GM12892 (cell line): ENCODE measurements around the gene NCAPD2. TPM values are rescaled to one million over a fixed set of nuclear protein-coding genes. Genes with fewer than 3 reads are reported as not detected.

Source experiments
- DNase-seq: peaks from one replicate; pipeline ENCODE4 v3.0.0; 2011; ENCODE audit not compliant: insufficient read length
- FAIRE-seq: peaks from 2 replicates; lab custom pipeline; 2011; peaks lifted over from hg19 to GRCh38; lab: Jason Lieb, UNC
- POLR2A ChIP-seq: IDR thresholded peaks from 2 replicates; pipeline ENCODE4 v1.6.1; 2011; ENCODE audit warnings: low read depth, low read length, control low read depth
- POLR2AphosphoS5 ChIP-seq: IDR thresholded peaks from 2 replicates; pipeline ENCODE4 v1.6.1; 2011; ENCODE audit warnings: low read depth, low read length, control low read depth
- TAF1 ChIP-seq: IDR thresholded peaks from 2 replicates; pipeline ENCODE4 v1.6.1; 2011; ENCODE audit warnings: low read depth, mild to moderate bottlenecking, control low read depth, low read length, borderline replicate concordance
- polyA plus RNA-seq: library from polyadenylated mRNA; unstranded; fragments of >200 nt; gene quantifications from one replicate; pipeline ENCODE4 v1.2.1, GENCODE V29; 2012; ENCODE audit warnings: missing spikeins, inconsistent platforms; ENCODE audit not compliant: missing spikeins

NCAPD2 gene, protein sequence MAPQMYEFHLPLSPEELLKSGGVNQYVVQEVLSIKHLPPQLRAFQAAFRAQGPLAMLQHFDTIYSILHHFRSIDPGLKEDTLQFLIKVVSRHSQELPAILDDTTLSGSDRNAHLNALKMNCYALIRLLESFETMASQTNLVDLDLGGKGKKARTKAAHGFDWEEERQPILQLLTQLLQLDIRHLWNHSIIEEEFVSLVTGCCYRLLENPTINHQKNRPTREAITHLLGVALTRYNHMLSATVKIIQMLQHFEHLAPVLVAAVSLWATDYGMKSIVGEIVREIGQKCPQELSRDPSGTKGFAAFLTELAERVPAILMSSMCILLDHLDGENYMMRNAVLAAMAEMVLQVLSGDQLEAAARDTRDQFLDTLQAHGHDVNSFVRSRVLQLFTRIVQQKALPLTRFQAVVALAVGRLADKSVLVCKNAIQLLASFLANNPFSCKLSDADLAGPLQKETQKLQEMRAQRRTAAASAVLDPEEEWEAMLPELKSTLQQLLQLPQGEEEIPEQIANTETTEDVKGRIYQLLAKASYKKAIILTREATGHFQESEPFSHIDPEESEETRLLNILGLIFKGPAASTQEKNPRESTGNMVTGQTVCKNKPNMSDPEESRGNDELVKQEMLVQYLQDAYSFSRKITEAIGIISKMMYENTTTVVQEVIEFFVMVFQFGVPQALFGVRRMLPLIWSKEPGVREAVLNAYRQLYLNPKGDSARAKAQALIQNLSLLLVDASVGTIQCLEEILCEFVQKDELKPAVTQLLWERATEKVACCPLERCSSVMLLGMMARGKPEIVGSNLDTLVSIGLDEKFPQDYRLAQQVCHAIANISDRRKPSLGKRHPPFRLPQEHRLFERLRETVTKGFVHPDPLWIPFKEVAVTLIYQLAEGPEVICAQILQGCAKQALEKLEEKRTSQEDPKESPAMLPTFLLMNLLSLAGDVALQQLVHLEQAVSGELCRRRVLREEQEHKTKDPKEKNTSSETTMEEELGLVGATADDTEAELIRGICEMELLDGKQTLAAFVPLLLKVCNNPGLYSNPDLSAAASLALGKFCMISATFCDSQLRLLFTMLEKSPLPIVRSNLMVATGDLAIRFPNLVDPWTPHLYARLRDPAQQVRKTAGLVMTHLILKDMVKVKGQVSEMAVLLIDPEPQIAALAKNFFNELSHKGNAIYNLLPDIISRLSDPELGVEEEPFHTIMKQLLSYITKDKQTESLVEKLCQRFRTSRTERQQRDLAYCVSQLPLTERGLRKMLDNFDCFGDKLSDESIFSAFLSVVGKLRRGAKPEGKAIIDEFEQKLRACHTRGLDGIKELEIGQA (N-terminal part only)
- 46.3 TPM for polyA plus RNA-seq

DNA sequence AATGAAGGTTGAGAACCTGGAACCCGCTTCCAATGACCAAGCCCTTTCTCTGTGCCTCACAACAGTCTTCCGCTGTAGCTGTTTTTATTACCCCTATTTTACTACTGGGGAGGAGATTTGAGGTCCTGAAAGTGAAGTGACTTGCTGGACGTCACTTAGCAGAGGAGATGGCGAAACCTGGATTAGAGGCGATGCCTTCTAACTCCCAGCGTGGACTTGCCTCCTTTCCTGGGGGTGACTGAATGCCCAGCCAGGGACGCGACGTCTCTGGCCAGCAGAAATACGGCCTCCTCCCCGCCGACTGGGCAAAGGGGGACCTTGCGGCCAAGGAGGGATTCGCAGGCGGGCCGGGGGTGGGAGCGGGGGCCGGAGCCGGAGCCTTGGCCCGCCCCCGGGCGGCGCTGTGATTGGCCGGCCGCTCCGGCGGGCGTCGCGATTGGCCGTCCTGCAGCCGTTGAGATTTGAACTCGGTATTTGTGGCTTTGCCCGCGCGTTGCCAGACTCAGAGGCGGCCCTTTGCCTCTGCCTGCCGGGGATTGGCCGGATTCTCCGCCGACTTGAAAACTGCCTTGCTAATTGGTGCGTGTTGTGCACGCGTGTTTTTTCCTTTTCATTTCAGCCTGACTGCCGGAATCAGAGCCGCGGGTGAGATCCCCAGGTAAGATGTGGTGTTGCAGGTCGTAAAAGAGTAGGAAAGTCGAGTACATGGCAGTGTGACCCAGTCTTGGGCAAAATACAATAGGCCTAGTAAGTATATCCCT, at the start of gene NCAPD2:
Gene NCAPD2 (plus strand): TSS at position 606 of the 761 bp plus-strand sequence. CDS start 997 bp downstream, outside the sequence.
- FAIRE-seq = peak; percentile 95
- peak; percentile 85 for DNase-seq
- TF ChIP-seq POLR2A (peak; percentile 77), TAF1 (peak; percentile 25), POLR2AphosphoS5 (peak; percentile 81)

DNA sequence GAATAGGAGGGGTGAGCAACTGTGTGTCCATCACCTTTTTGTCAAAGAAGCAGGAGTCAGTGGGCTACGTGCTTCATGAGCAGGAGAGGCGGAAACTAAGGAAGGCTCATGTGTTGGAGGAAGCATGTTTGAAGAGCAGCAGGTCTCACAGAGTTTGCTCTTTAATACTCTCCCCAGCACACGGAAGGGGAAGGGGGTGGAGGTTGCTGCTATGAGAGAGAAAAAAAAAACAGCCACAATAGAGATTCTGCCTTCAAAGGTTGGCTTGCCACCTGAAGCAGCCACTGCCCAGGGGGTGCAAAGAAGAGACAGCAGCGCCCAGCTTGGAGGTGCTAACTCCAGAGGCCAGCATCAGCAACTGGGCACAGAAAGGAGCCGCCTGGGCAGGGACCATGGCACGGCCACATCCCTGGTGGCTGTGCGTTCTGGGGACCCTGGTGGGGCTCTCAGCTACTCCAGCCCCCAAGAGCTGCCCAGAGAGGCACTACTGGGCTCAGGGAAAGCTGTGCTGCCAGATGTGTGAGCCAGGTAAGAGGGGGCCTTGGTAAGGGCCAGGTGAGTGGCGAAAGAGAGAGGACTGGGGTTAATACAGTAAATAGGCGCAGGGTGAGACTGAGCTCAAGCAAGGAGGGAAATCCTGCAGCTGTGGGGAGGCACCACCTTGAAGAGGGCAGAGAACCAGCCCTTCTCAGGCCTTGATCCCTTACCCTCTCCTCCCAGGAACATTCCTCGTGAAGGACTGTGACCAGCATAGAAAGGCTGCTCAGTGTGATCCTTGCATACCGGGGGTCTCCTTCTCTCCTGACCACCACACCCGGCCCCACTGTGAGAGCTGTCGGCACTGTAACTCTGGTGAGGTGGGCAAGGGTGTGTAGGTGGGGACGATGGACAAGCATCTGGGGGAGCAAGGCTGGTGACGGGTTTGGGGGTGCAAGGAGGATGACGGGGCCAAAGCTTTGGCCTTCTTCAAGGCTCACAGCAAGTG, 48.9 kb upstream of the NCAPD2 start, which contains the start of gene CD27:
Gene CD27 (plus strand): TSS at position 252 of the 985 bp plus-strand sequence. CDS start 141 bp downstream, at position 393.
- FAIRE-seq (peak; percentile 84), DNase-seq (no peak)
- peak; percentile 3; the same call in 1 of the 2 replicates for TF ChIP-seq POLR2AphosphoS5
- TF ChIP-seq TAF1 = peak; percentile 9; the same call in 1 of the 2 replicates
- TF ChIP-seq POLR2A = peak; percentile 21; the same call in 1 of the 2 replicates

DNA sequence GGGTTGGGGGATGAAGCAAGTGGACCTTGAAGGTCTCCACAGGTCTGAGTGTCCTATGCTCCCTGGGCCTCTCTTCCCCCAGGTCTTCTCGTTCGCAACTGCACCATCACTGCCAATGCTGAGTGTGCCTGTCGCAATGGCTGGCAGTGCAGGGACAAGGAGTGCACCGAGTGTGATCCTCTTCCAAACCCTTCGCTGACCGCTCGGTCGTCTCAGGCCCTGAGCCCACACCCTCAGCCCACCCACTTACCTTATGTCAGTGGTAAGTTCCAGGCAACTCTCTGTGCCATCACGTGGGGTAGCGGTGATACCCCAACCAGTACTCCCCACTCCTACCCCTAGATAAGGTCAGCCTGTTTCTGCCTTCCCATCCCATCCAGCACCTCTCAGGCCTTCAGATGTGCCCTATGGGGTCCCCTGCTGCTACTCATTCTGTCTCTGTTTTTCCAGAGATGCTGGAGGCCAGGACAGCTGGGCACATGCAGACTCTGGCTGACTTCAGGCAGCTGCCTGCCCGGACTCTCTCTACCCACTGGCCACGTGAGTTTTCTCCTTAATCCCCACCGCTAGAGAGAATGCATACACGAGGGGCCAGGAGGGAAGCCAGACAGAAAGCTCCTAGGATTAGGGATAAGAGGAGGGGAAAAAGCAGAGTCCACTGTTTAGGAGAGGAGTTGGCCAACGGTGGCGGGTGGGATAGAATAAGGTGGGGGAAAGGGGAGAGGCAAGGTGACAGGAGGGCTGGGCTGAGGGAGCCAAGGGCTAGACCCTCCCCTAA, 43.6 kb upstream of the NCAPD2 start:
- TF ChIP-seq POLR2A (no peak), POLR2AphosphoS5 (no peak), TAF1 (no peak)
- DNase-seq = no peak
- peak; percentile 85 for FAIRE-seq

DNA sequence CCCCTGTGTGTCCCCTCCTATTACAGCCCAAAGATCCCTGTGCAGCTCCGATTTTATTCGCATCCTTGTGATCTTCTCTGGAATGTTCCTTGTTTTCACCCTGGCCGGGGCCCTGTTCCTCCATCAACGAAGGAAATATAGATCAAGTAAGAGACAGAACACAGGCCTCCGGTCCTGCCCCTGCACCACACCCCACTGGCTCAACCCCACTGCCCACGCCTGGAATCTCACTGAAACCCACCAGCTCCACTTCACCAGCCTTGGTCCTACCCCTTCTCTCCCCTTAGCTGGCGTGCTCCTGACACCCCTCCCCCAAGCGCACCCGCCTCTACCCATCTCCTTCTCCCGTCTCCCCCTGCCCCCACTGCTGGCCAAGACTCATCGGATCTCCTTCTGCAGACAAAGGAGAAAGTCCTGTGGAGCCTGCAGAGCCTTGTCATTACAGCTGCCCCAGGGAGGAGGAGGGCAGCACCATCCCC, 43.0 kb upstream of the NCAPD2 start:
- DNase-seq (no peak), FAIRE-seq (no peak)
- TF ChIP-seq TAF1 (no peak), POLR2A (no peak), POLR2AphosphoS5 (no peak)

DNA sequence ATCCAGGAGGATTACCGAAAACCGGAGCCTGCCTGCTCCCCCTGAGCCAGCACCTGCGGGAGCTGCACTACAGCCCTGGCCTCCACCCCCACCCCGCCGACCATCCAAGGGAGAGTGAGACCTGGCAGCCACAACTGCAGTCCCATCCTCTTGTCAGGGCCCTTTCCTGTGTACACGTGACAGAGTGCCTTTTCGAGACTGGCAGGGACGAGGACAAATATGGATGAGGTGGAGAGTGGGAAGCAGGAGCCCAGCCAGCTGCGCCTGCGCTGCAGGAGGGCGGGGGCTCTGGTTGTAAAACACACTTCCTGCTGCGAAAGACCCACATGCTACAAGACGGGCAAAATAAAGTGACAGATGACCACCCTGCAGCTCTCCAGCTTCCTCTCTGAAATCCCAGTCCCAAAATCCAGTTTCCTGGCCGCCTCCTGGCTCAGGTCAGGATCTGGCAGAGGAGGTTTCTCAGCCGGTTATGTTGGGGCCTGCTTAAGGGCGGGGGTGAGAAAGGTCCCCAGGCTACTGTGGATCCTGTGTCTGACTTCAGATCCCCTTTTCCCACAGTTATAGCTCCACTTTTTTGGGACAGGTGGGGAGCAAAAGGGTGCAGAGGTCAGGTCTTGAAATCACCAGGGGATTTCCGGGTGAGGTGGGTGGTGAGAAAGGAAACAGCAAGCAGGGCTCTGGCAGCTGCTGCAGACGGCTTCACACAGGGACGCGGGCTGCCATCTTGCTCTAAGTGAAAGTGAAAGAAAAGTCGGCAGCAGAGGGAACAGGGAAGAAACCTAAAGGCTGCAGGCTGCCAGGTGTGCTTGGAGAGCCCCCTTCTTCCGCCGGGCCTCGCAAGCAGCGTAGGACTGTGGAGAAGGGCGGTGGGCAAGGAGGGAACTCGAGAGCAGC, 42.3 kb upstream of the NCAPD2 start, which contains the start of gene TAPBPL:
Gene TAPBPL (plus strand): TSS at position 695 of the 897 bp plus-strand sequence. CDS start 207 bp downstream, outside the sequence.
- peak; percentile 78; the same call in 1 of the 2 replicates for TF ChIP-seq TAF1
- peak; percentile 54; the same call in 1 of the 2 replicates for TF ChIP-seq POLR2A
- peak; percentile 72 for TF ChIP-seq POLR2AphosphoS5
- FAIRE-seq = peak; percentile 98
- DNase-seq = peak; percentile 81

DNA sequence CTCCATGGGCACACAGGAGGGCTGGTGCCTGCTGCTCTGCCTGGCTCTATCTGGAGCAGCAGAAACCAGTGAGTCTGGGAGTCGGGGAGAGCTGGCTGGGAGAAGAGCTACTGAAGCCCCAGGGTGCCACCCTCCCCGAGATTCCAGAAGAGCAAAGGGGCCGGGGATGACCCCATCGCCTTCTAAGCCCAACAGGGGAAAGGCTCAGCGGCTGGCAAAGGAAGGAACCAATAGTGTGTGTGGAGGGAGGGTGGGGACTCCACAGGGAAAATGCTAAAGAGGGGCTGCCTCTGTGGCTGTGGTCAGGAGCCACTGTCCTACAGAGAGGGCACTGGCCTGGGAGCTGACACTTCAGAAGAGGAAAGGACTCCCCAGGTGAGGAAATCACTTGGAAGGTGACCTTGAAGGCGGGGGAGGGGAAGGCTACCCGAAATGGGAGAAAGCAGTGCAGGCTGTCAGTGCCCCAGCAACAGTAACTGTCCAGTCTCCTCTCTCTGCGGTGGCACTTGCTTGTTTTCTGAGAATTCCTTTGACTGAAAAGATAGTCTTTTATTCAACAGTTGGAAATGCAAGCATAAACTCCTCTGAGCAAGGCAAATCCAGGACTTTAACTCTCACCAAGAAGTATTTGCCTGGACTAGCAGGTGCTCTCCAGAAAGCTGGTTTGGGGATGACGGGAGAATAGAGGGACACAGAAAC, 41.5 kb upstream of the NCAPD2 start:
- TF ChIP-seq POLR2A = no peak
- FAIRE-seq (no peak), DNase-seq (no peak)
